NCI-H1092 treated with DMSO at 0.1 percent for 48 hours (cell line): ENCODE data around the gene CTNND2.
"Not testable (repeated sequence)": the region's sequence is repeated elsewhere in the genome, so short reads cannot be mapped to it uniquely, and the experiment has no call there.

Experiments used
- DNase-seq: peaks from one replicate; lab custom pipeline; 2025; lab: John Stamatoyannopoulos, UW

The CTNND2 gene

DNA sequence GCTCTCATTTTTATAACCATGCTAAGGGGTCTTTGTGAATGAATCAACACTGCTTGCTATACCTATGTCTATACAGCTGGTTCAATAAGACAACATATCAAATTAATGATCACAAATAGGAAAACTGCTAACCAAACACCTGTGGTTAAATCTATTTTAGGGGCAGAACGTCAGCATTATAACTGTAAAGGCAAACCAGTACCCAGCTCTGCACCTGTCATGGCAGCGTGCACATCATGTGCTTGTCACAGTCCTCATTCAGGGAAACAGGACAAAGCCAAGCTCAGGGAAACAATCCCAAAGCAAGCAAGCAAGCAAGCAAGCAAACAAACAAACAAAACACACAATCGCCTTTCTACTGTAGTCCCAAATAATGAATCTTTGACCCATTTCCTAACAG is 865.5 kb downstream of the CTNND2 start:
- no peak for DNase-seq

DNA sequence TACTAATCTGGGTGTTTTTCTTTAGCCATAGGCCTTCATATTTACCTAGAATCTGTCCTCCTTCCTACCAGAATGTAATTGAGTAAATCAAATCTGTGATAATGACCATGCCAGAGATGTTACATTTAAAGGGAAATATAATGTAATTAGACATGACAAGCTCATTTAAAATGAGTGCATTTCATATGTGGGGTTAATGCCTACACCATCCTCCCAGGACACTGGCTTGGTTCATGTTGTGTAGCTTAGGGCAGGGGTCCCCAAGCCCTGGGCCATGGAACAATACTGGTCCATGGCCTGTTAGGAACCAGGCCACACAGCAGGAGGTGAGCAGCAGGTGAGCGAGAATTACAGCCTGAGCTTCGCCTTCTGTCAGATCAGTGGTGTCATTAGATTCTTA is 866.3 kb downstream of the CTNND2 start:
- no peak for DNase-seq

DNA sequence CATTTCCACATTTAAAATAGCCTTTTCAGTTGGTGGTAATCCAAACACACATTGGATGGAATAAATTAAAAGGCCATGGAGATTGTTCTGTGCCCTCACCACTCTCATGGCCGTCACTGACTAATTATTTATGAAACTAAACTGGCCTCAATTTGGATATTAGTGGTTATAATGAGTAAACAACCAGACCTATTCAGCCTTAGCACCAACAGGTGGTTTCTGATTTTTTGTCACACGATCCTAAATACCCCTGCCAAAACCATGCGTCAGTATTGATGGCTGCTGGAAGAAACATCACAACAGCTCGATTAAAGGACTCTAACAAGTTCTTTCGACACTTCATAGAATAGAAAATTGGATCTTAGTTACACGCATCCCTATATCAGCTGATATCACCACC is 867.2 kb downstream of the CTNND2 start:
- DNase-seq = no peak

DNA sequence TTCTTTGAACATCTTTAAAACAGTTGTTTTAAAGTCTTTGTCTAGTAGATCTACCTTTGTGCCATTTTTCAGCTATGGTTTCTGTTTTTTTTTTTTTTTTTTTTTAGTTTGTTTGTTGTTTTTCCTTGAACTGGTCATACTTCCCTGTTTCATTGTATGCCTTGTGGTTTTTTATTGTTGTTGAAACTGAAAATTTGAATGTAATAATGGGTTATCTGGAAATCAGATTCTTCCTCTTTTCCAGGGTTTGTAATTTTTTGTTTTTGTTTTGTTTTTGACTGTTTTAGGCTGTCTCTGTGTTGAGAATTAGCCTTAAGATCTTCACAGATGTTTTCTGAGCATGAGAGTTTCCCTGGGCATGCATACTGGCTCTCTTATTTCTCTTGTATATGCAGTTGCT is 873.6 kb downstream of the CTNND2 start:
- DNase-seq = no peak

DNA sequence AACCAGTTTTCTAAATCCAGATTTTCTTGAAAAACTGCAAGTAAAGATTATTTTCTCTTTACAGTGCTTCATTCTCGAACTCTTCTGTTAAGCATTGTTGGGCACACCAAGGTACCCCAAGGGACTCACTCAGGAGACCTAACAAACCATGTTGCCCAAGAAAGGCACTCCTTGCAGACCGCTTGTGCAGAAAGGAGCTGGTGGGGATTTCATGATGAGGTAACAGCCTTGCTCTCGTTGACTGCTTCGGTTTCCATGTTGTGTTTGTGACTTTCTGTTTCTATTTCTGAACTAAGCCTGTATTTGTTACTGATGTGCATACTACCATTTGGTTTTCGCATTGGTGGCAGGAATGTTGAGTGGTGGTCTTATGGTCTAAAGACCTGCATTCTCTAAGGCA is 876.6 kb downstream of the CTNND2 start:
- DNase-seq = no peak

DNA sequence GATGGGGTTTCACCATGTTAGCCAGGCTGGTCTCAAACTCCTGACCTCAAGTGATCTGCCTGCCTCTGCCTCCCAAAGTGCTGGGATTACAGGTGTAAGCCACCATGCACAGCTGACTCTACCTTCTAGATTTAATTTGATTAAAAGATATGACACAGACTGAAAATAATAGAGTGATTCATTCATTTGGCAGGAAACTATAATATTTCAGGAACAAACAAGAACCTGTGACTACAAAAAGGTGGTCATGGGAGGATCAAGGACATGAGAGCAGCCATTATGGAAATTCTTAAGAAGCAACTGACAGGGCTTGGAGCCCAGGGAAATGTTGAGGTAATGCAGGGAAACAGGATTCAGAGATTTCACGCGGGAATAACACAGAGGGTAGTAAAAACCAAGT is 877.7 kb downstream of the CTNND2 start:
- no peak for DNase-seq

DNA sequence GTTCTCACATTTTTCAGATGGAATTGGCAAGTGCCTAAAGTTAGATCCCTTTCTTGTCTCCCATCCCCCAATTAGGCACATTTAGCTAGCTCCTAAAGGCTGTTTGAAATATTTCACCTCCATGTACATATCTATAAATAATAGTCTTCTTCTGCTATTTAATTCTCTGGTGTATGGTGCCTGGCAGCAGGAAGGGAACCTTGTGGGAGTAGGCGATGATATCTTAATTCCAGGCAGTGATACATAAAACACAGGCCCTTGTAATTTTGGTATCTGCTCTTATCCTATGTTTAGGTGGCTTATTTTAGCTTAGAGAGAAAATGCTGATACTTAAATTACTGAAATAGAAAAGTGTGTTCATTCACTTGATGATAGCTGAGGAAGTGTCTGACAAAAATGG is 880.3 kb downstream of the CTNND2 start:
- DNase-seq = no peak

DNA sequence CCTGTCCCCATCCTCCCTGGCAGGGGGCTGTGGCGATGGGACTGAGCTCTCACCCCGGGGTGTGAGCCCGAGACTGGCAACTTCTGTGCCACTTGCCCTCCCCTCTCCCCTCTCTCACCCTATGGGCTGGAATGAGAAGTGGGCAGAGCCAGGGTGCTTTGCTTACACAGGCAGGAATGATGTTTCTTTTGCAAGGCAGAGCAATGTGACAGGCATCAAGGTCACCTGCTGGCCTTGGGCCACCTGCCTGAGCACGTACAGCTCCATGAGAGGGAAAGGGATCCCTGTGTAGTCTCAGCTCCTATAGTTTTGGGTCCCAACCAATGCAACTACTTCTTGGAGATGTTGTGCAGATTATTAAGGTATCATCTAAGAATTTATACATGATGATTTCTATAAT is 890.5 kb downstream of the CTNND2 start:
- no peak for DNase-seq

DNA sequence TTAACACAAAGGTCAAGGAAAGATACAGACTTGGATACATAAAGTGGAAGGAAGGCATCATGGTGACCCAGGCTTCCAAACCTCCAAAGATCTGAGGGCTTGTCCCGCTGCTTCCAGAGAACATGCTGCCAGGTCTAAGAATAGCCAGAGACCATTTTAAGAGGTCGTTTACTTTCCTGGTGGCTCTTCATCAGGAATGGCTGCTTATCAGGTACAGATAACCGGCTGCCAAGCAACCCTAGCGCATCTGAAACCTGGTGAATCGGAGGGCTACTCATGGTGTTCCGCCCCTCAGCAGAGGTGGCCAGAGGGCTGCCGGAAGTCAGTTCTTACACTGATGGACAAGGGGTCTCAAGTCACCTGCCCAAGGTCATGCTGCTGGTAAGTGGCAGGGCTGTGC is 892.0 kb downstream of the CTNND2 start:
- DNase-seq = no peak

DNA sequence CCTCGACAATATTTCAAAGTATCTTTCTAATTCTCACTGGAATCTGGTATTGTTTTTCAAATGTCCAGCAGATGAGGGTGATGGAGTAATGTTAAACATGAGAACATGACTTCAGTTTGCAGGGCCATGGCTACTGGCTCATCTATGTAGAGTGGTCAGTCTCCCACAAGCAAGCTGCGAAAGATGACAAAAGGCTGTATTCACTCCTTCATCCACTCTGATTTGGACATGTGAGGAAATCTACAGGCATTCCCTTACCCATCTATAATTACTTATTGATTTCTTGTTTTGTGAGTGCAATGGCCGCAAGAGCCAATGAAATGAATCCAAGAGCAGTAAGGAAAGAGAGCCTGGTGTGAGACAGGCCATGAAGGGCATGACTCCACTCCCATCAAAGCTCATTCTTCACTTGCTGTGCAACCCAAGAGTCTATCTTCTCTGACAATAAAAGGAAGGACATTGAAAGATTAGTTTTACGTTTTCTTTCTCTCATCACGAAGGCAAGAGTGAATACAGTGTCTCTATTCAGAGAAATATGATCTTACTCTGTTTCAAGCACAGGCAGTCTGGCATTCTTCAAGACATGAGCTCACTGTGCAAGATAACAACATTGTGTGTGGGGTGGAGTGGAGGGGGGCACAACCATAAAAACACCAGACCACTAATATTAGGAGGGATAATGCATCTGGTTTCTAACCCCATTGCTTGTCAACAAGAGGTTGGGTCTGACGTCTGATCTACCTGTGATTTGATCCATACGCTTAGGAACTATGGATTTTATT is 893.6 kb downstream of the CTNND2 start:
- no peak for DNase-seq

DNA sequence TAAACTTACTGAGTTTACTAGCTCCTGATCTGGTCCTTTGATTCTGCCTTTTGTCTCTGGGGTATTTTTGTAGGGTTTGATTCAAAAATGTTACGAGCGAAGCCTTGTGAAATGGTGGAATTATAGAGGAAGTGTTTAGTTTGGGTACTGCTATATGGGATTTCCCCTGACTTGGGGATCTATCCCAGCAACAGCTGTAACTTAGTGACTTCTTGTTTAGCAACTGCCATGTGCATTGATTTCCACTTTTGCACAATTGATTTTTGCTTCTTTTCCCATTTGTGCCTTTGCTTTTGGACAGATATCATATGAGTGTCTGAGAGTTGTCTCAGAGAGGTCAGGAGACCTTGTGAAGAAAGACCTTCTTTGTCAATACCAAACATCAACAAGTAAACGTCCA is 894.7 kb downstream of the CTNND2 start:
- DNase-seq = no peak

DNA sequence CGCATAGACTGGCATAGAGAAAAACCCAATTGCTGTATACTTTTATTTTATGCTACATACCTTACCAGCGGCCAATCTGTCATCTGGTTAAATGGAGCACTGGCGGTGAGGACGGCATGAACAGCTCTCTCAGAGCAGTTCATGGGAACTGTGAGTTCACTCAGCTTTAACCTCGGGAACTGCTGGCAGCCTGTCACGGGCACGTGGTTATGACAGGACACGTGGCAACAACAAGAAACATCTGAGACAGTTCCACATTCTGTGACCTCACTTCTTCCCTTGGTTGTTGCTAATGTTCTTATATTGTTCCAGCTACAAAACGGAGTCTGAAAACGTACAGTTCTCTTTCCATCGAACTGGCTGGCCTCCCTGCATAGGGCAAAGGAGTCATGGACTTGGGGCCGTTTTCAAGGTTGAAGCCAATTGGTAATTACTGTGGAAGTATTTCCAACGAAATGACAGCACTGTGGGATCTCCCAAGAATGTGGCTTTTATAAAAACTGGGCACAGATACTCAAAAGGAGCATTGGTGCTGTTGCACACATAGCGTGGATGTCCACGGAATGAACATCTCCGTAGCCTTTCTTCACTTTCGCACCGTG is 896.9 kb downstream of the CTNND2 start:
- no peak for DNase-seq

DNA sequence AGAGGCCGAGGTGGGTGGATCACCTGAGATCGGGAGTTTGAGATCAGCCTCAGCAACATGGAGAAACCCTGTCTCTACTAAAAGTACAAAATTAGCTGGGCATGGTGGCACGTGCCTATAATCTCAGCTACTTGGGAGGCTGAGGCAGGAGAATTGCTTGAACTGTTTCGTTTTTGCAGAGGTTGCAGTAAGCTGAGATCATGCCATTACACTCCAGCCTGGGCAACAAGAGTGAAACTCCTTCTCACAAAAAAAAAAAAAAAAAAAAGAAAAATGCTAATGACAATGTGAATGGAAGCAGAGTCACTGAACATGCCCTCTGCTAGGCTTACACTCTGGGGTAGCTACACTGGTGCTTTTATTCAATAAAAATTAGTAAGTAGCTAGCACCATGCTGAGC is 899.7 kb downstream of the CTNND2 start:
- DNase-seq = not testable (repeated sequence)

DNA sequence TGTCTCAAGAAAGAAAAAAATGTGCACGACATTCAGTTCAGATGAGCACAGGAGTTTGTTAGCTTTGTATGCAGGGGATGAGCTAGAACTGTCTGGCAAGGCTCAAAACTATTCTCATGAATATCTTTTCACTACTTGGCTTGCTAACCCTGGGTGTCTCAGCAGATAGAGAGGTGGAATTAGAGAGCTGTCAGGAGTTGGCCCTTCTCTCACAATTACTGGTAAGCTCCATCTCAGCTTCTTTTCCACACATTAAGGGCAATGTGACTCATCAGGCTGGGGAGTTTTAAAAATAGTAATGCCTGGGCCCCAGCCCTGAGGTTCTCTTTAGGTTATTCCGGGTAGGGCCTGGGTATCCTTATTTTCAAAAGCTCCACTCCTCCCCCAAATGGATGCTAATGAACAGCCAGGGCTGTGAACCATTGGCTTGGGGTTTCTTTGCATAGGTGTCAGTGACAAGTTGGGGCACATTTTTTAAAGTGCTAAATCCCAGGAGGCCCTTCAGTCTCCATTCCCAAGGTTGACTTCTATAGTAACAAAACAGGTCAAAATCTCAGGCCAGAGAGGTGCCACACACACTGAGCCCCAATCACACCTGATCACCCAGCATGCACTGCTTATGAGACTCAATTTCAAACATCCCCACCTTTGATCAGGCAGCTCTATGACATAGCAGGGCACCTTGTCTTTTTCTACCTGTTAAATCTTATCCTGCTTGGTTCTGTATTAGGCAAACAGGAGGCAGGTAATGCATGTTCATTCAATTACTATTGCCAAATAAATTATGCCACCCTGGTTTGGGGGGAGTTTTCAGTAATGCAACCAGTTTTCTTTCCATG is 903.5 kb downstream of the CTNND2 start:
- DNase-seq = no peak

DNA sequence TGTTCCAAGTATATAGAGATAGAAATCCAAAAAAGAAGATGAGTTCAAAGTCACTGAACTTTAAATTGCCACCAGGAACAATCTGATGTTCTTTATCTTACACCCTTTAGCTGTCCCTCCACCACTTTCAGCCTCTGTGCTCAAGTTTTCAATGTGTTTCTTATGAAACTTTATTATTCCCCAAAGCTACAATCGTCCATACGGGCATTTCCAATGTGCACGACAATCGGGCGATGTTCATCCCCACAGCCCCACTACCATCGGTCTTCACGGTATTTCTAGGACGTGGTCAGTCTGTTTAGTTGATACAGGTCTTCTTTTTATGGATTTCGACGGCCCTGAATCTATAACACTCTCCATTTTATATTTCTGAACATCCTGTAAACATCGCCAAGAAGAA is 904.5 kb downstream of the CTNND2 start:
- DNase-seq = no peak

DNA sequence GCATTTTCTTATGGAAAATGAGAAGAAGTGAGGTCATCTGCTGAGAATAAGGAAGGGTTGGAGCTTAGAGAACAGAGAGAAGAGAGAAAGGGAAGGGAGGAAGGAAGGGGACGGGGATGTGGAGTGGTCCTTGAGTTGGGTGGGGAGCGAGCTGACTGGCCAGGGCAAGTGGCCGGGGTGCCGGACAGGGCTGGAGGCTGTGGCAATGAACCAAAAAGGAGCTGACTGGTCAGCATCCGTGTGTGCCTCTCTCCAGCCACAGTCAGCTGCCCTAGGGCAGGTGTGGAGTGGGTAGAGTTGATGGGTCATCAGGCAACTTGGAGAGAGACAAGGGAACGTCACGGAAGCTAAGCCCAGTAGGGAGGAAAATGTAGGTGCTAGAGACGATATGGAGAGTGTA is 908.4 kb downstream of the CTNND2 start:
- DNase-seq = no peak

DNA sequence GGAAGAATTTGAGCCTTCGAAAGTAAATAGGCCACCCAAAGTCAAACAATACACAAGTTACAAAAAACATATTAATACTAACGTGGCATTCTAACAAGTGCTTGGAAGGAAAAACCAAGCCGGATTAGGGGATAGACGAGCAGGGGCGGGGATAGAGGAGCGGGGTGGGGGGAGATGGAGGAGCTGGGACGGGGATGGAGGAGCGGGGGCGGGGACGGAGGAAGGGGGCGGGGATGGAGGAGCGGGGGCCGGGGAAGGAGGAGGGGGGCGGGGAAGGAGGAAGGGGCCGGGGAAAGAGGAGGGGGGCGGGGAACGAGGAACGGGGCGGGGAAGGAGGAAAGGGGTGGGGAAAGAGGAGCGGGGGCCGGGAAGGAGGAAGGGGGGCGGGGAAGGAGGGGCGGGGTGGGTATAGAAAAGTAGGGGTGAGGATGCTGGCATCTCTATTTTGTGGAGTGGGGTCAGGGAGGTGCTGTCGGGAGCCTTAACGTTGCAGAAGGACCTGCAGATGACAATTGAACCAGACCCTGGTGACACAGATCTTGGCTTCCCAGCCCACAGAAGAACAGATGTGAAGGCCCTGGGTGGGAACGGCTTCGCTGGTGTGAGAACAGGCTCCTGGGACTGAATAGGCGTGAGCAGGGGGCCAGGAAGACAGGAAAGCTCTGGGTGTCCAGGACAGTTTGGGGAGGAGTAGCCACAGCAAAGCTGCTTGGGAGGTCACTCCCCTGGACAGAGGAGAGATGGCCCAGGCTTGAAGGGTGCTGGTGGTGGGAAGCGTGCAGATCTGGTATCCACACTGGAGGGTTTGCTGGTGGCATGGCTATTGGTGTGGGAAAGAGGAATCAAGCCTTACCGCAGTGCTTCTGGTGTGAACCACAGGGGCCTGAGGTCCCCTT is 909.9 kb downstream of the CTNND2 start:
- no peak for DNase-seq

DNA sequence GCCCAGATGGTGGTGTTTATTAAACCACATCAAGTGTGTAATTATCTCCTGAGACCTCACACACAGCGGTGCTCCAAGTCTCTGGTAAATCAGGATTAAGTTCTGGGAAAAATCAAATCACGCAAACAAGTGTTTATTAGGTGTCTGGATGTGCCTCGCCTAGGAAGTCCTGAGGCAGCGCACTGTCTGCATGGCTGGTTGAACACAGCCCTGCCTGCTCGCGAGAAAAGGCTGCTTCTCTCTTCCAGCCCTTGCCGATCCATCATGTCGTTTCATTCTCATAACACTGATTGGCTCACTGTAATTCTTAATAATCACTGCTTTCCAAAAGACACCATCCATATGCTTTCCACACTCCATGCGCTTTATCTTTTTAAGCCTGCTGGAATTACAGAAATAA is 913.6 kb downstream of the CTNND2 start:
- DNase-seq = no peak

DNA sequence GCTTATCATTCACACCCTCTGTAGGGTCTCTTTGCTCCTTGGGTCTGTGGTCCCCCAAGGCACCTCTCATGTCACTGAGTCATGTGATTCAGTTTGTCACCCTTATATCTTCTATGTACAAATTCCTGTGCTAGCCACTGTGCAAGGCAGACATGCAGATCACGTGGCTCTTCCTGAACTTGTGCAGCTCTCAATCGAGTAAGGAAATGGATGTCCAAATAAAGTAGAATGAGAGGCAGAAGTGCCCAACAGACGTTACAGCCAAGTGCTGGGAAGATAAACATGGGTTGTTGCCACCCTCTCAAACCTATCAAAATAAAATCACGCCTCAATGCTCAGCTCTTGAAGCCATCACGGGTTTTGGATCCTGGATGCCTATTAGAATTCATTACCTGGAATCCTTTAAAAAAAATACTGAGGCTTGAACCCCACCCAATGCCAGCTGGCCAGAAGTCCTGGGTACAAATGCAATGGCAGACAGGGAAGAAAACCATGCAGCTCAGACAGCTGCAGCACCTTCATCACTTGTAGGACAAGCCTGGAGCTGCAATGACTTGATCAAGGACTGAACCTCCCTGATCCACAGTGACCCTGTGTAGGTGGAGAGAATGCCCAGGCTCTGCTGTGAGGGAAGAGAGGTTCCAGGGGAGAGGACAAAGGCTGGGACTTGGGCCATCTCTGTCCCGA is 914.5 kb downstream of the CTNND2 start:
- DNase-seq = no peak

DNA sequence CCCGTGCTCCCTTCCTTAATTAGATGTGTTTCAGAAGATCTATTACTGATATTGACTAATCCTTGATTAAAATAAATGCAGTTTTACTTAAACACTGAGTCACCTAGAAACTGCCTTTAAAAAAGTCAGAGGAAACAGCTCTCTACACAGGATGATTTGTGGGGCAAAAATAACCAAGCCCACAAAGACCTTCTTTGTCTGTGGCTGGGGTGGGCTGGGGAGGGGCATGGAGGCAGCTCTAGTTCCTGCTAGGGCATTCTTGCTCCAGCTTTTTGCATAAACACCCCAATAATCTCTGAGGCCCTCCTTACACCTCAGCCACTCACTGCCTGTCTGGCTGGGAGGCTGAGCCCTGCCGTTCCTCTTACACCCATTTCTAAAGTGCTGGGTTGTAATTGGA is 915.6 kb downstream of the CTNND2 start:
- no peak for DNase-seq

DNA sequence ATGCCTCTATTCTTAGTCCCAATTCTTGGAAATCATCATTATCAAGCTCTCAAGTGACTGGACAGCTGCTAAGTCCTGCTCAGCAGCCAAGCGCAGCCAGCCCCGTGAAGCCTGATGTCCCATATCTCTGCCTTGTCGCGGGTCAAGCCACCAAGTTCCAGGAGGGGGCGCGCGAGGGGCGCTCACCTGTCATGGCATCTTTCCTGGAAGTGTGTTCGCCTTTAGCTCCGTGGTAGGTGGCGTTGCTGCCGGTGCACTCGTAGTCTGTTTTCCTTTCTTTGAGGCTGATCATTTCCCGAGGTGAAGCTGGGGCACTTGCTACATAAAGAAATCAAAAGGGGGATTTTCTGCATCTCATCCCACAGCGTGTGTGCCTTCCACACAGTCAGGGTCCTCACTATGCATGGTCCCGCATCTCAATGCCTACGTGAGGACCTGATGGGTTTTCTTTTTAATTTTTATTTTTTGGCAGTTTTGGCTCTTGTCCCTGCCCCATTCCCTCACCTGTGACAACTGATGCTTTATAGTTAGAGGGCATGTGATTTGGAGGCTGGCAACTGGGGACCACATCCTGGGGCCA is 916.2 kb downstream of the CTNND2 start:
- DNase-seq = no peak
